ENCODE measurements around the gene EEF1AKMT1. TPM values are rescaled to one million over a fixed set of nuclear protein-coding genes. Genes with fewer than 3 reads are reported as not detected.
A peak's percentile ranks its signal among the peaks of the same experiment; 100 is the strongest.

The EEF1AKMT1 gene
- total RNA-seq (10 to 100 TPM in 1 of 2 donors, 1 to 10 TPM in 1; 9.1 to 10.1 TPM), polyA plus RNA-seq (10 to 100 TPM; 11.3 to 12.5 TPM)
- long read RNA-seq, donor 1, partial matches to known transcripts: 2 of 14 reads
- long read RNA-seq, donor 1, other reads (novel, unspliced or antisense): 8 of 14 reads
- long read RNA-seq, donor 2, transcript EEF1AKMT1-202 (5 exons, 1,042 nt): major isoform, 8 of 12 reads
- long read RNA-seq, donor 2, partial matches to known transcripts: 1 of 12 reads
- long read RNA-seq, donor 2, other reads (novel, unspliced or antisense): 3 of 12 reads

- Histone ChIP-seq H3K9me3 (ENCODE audit: control insufficient read depth, low read length) (no peaks in the 10 kb centered on the region), H3K4me1 (ENCODE audit: control insufficient read depth in 1 of 2, insufficient read depth in 2 of 2, low read length in 2 of 2) (no peaks in the 10 kb centered on the region), H3K27ac (ENCODE audit: low read depth in 1 of 2, low read length in 2 of 2) (peak within 1 kb of the TSS; percentile 20 to 36), H3K36me3 (ENCODE audit: control insufficient read depth in 1 of 2, insufficient read depth in 2 of 2, low read length in 1 of 2) (peaks cover 0 to 9% of the 10 kb centered on the region in 2 donors), H3K27me3 (ENCODE audit: control insufficient read depth in 1 of 2, insufficient read depth in 2 of 2, low read length in 1 of 2) (no peaks in the 10 kb centered on the region), H3K4me3 (ENCODE audit: low read length in 2 of 2) (peak within 1 kb of the TSS; percentile 12 to 55)
- 0 to 1% methylated on average over 72 of the region's 72 CpGs for WGBS, 2 donors
- DNase-seq (peak; percentile 97 to 98), ATAC-seq (ENCODE audit: low FRiP score) (peak; percentile 100)
- intact Hi-C loops (cut with DNase I): loop anchor here (5.0 to 10.0 kb wide), 4 partner anchors 39 to 206 kb away; partner anchors contain the start of gene IFT88 (in 1 of the 2)
These were observed at the start of gene EEF1AKMT1 for GRCh38 chr13:20773194-20774080. TSS of gene EEF1AKMT1 (minus strand) at chr13:20773961. CDS start at chr13:20757598, 16,363 bp downstream.

- ATAC-seq (ENCODE audit: low FRiP score): no peak
- Histone ChIP-seq H3K36me3 (ENCODE audit: control insufficient read depth in 1 of 2, insufficient read depth in 2 of 2, low read length in 1 of 2) (no peaks in the 10 kb centered on the region), H3K9me3 (ENCODE audit: control insufficient read depth, low read length) (no peaks in the 10 kb centered on the region), H3K27me3 (ENCODE audit: control insufficient read depth in 1 of 2, insufficient read depth in 2 of 2, low read length in 1 of 2) (no peaks in the 10 kb centered on the region), H3K27ac (ENCODE audit: low read depth in 1 of 2, low read length in 2 of 2) (no peak overlapping the region), H3K4me1 (ENCODE audit: control insufficient read depth in 1 of 2, insufficient read depth in 2 of 2, low read length in 2 of 2) (peaks cover 2 to 5% of the 10 kb centered on the region in 2 donors), H3K4me3 (ENCODE audit: low read length in 2 of 2) (no peak overlapping the region)
- intact Hi-C loops (cut with DNase I): loop anchor here in 1 of 2 donors (10.0 kb wide), 1 partner anchor 48 kb away; the partner anchor contains the start of gene EEF1AKMT1
- DNase-seq: no peak
- 73 to 79% methylated on average over 1 of the region's 1 CpG for whole genome bisulfite sequencing, 2 donors
These were observed 49.3 kb upstream of the EEF1AKMT1 start for GRCh38 chr13:20823071-20823470.

GRCh38 chr13:20822406-20822805 lies 48.6 kb upstream of the EEF1AKMT1 start:
- Histone ChIP-seq H3K4me3 (ENCODE audit: low read length in 2 of 2) (no peak overlapping the region), H3K36me3 (ENCODE audit: control insufficient read depth in 1 of 2, insufficient read depth in 2 of 2, low read length in 1 of 2) (no peaks in the 10 kb centered on the region), H3K9me3 (ENCODE audit: control insufficient read depth, low read length) (no peaks in the 10 kb centered on the region), H3K27ac (ENCODE audit: low read depth in 1 of 2, low read length in 2 of 2) (no peak overlapping the region), H3K27me3 (ENCODE audit: control insufficient read depth in 1 of 2, insufficient read depth in 2 of 2, low read length in 1 of 2) (no peaks in the 10 kb centered on the region), H3K4me1 (ENCODE audit: control insufficient read depth in 1 of 2, insufficient read depth in 2 of 2, low read length in 2 of 2) (peaks cover 2 to 5% of the 10 kb centered on the region in 2 donors)
- DNase-seq (no peak), ATAC-seq (ENCODE audit: low FRiP score) (no peak)
- intact Hi-C loops (cut with DNase I): loop anchor here in 1 of 2 donors (10.0 kb wide), 1 partner anchor 48 kb away; the partner anchor contains the start of gene EEF1AKMT1
- 91 to 94% methylated on average over 1 of the region's 1 CpG for WGBS, 2 donors

- no peak for DNase-seq
- H3K27me3 ChIP-seq (ENCODE audit: control insufficient read depth in 1 of 2, insufficient read depth in 2 of 2, low read length in 1 of 2): no peaks in the 10 kb centered on the region
- intact Hi-C loops (cut with DNase I): loop anchor here in 1 of 2 donors (10.0 kb wide), 1 partner anchor 45 kb away; the partner anchor contains the start of gene EEF1AKMT1
- H3K27ac ChIP-seq (ENCODE audit: low read depth in 1 of 2, low read length in 2 of 2): no peak overlapping the region
- no peak overlapping the region for H3K4me3 ChIP-seq (ENCODE audit: low read length in 2 of 2)
- WGBS, 2 donors: 93 to 98% methylated on average over 3 of the region's 3 CpGs
- ATAC-seq (ENCODE audit: low FRiP score): no peak
- no peaks in the 10 kb centered on the region for H3K36me3 ChIP-seq (ENCODE audit: control insufficient read depth in 1 of 2, insufficient read depth in 2 of 2, low read length in 1 of 2)
- H3K9me3 ChIP-seq (ENCODE audit: control insufficient read depth, low read length): no peaks in the 10 kb centered on the region
- peaks cover 2 to 4% of the 10 kb centered on the region in 2 donors for H3K4me1 ChIP-seq (ENCODE audit: control insufficient read depth in 1 of 2, insufficient read depth in 2 of 2, low read length in 2 of 2)
These were observed 46.0 kb upstream of the EEF1AKMT1 start for GRCh38 chr13:20819715-20820114.

GRCh38 chr13:20815464-20815863 lies 41.7 kb upstream of the EEF1AKMT1 start:
- no peak for DNase-seq
- no peak for ATAC-seq (ENCODE audit: low FRiP score)
- Histone ChIP-seq H3K36me3 (ENCODE audit: control insufficient read depth in 1 of 2, insufficient read depth in 2 of 2, low read length in 1 of 2) (no peaks in the 10 kb centered on the region), H3K27me3 (ENCODE audit: control insufficient read depth in 1 of 2, insufficient read depth in 2 of 2, low read length in 1 of 2) (no peaks in the 10 kb centered on the region), H3K4me3 (ENCODE audit: low read length in 2 of 2) (no peak overlapping the region), H3K27ac (ENCODE audit: low read depth in 1 of 2, low read length in 2 of 2) (no peak overlapping the region), H3K9me3 (ENCODE audit: control insufficient read depth, low read length) (no peaks in the 10 kb centered on the region), H3K4me1 (ENCODE audit: control insufficient read depth in 1 of 2, insufficient read depth in 2 of 2, low read length in 2 of 2) (peaks cover 0 to 2% of the 10 kb centered on the region in 2 donors)
- WGBS, 2 donors: 2 to 9% methylated on average over 1 of the region's 1 CpG
- intact Hi-C loops (cut with DNase I): no loop called here

- DNase-seq (peak; percentile 89 to 94), ATAC-seq (ENCODE audit: low FRiP score) (peak; percentile 93)
- Histone ChIP-seq H3K27ac (ENCODE audit: low read depth in 1 of 2, low read length in 2 of 2) (peak overlapping the region in 1 of 2 donors; percentile 17), H3K36me3 (ENCODE audit: control insufficient read depth in 1 of 2, insufficient read depth in 2 of 2, low read length in 1 of 2) (no peaks in the 10 kb centered on the region), H3K4me3 (ENCODE audit: low read length in 2 of 2) (no peak overlapping the region), H3K27me3 (ENCODE audit: control insufficient read depth in 1 of 2, insufficient read depth in 2 of 2, low read length in 1 of 2) (no peaks in the 10 kb centered on the region), H3K4me1 (ENCODE audit: control insufficient read depth in 1 of 2, insufficient read depth in 2 of 2, low read length in 2 of 2) (peaks cover 0 to 2% of the 10 kb centered on the region in 2 donors), H3K9me3 (ENCODE audit: control insufficient read depth, low read length) (no peaks in the 10 kb centered on the region)
- WGBS, 2 donors: 2 to 6% methylated on average over 5 of the region's 5 CpGs
- intact Hi-C loops (cut with DNase I): loop anchor here in 1 of 2 donors (5.0 kb wide), 1 partner anchor 42 kb away; the partner anchor contains the start of gene EEF1AKMT1
These were observed 40.6 kb upstream of the EEF1AKMT1 start for GRCh38 chr13:20814224-20814910.

GRCh38 chr13:20812890-20813289 lies 39.1 kb upstream of the EEF1AKMT1 start:
- H3K4me3 ChIP-seq (ENCODE audit: low read length in 2 of 2): no peak overlapping the region
- peaks cover 0 to 4% of the 10 kb centered on the region in 2 donors for H3K36me3 ChIP-seq (ENCODE audit: control insufficient read depth in 1 of 2, insufficient read depth in 2 of 2, low read length in 1 of 2)
- intact Hi-C loops (cut with DNase I): loop anchor here in 1 of 2 donors (5.0 kb wide), 1 partner anchor 41 kb away; the partner anchor contains the start of gene EEF1AKMT1
- 91 to 94% methylated on average over 7 of the region's 7 CpGs for WGBS, 2 donors
- ATAC-seq (ENCODE audit: low FRiP score): no peak
- no peak overlapping the region for H3K27ac ChIP-seq (ENCODE audit: low read depth in 1 of 2, low read length in 2 of 2)
- DNase-seq: no peak
- H3K27me3 ChIP-seq (ENCODE audit: control insufficient read depth in 1 of 2, insufficient read depth in 2 of 2, low read length in 1 of 2): no peaks in the 10 kb centered on the region
- H3K9me3 ChIP-seq (ENCODE audit: control insufficient read depth, low read length): no peaks in the 10 kb centered on the region
- peaks cover 0 to 2% of the 10 kb centered on the region in 2 donors for H3K4me1 ChIP-seq (ENCODE audit: control insufficient read depth in 1 of 2, insufficient read depth in 2 of 2, low read length in 2 of 2)

- peaks cover 0 to 2% of the 10 kb centered on the region in 2 donors for H3K4me1 ChIP-seq (ENCODE audit: control insufficient read depth in 1 of 2, insufficient read depth in 2 of 2, low read length in 2 of 2)
- no peak for DNase-seq
- intact Hi-C loops (cut with DNase I): loop anchor here in 1 of 2 donors (5.0 kb wide), 1 partner anchor 39 kb away; the partner anchor contains the start of gene EEF1AKMT1
- WGBS, 2 donors: 96 to 98% methylated on average over 2 of the region's 2 CpGs
- H3K27me3 ChIP-seq (ENCODE audit: control insufficient read depth in 1 of 2, insufficient read depth in 2 of 2, low read length in 1 of 2): no peaks in the 10 kb centered on the region
- H3K27ac ChIP-seq (ENCODE audit: low read depth in 1 of 2, low read length in 2 of 2): no peak overlapping the region
- no peak for ATAC-seq (ENCODE audit: low FRiP score)
- H3K36me3 ChIP-seq (ENCODE audit: control insufficient read depth in 1 of 2, insufficient read depth in 2 of 2, low read length in 1 of 2): peaks cover 1 to 9% of the 10 kb centered on the region in 2 donors
- H3K4me3 ChIP-seq (ENCODE audit: low read length in 2 of 2): no peak overlapping the region
- H3K9me3 ChIP-seq (ENCODE audit: control insufficient read depth, low read length): no peaks in the 10 kb centered on the region
These were observed 37.0 kb upstream of the EEF1AKMT1 start for GRCh38 chr13:20810808-20811207.
